Lung (tissue), 12 donors: Measurements from ENCODE around the gene GRID2. TPM values are rescaled to one million over a fixed set of nuclear protein-coding genes. Genes with fewer than 3 reads are reported as not detected.

ENCODE experiments used
- ATAC-seq: fragments of 200-7000 bp; cut with Tn5 transposase; one replicate; pipeline ENCODE4 v1.9.1; 2020; ENCODE audit warnings: moderate number of reproducible peaks; ENCODE audit not compliant: insufficient read depth, low FRiP score
- DNase-seq, 3 donors: peaks; one replicate each; pipeline ENCODE4 v3.0.0-alpha.2; 2013 to 2017
- H3K27ac ChIP-seq, 2 donors: one replicate each; pipeline ENCODE4 v1.5.1; 2013; ENCODE audit warnings: mild to moderate bottlenecking in 2 of 2, moderate library complexity in 2 of 2, control low read depth in 1 of 2, inconsistent platforms in 1 of 2, low read depth in 1 of 2, low read length in 1 of 2
- H3K27me3 ChIP-seq, 3 donors: one replicate each; pipeline ENCODE4 v1.5.1; 2013; ENCODE audit warnings: low read length in 2 of 3; ENCODE audit not compliant: control insufficient read depth in 3 of 3, insufficient read depth in 3 of 3
- H3K36me3 ChIP-seq, 4 donors: one replicate each; pipeline ENCODE4 v1.5.1; 2013; ENCODE audit warnings: low read length in 4 of 4, mild to moderate bottlenecking in 1 of 4, moderate library complexity in 1 of 4; ENCODE audit not compliant: control insufficient read depth in 4 of 4, insufficient read depth in 4 of 4
- H3K4me1 ChIP-seq, 5 donors: one replicate each; pipeline ENCODE4 v1.5.1; 2013; ENCODE audit warnings: low read length in 5 of 5, mild to moderate bottlenecking in 2 of 5, moderate library complexity in 1 of 5; ENCODE audit not compliant: control insufficient read depth in 5 of 5, insufficient read depth in 5 of 5
- H3K4me3 ChIP-seq: one replicate; pipeline ENCODE4 v1.5.1; 2013; ENCODE audit warnings: mild to moderate bottlenecking, control low read depth, moderate library complexity
- H3K9ac ChIP-seq, 2 donors: one replicate each; pipeline ENCODE4 v1.5.1; 2013; ENCODE audit warnings: low read length in 2 of 2, control low read depth in 1 of 2; ENCODE audit not compliant: insufficient read depth in 1 of 2
- H3K9me3 ChIP-seq, 4 donors: one replicate each; pipeline ENCODE4 v1.5.1; 2013; ENCODE audit warnings: low read length in 3 of 4, mild to moderate bottlenecking in 1 of 4, moderate library complexity in 1 of 4; ENCODE audit not compliant: control insufficient read depth in 4 of 4, insufficient read depth in 3 of 4
- WGBS, 2 donors: extraction: QIAGEN DNeasy Blood & Tissue Kit; methylation state at CpG; one replicate each; pipeline ENCODE4 v1.1.7; 2013; 5-methylcytosine and 5-hydroxymethylcytosine counted together
- polyA plus RNA-seq, 2 donors: library from polyadenylated mRNA; stranded (reverse); fragments of 200-250 nt; gene quantifications; one replicate each; pipeline ENCODE4 v1.2.1, GENCODE V29; 2013
- total RNA-seq, 2 donors: library from RNA; depleted of rRNA in 1 of 2; stranded (reverse); fragments of >200 nt in 1 of 2; gene quantifications; one replicate each; pipeline ENCODE4 v1.2.1, GENCODE V29; 2014 to 2021
- TF ChIP-seq, protein P1 (sequence below): IDR thresholded peaks from 2 replicates; pipeline ENCODE4 v1.5.1; 2012; ENCODE audit warnings: mild to moderate bottlenecking; ENCODE audit errors: control extremely low read depth, extremely low read depth
- donor health status: control.
- donor health status: control.
- donor health status: Bipolar disorder and iron deficiency.
- donor health status: healthy.
- donor health status: DM: yes; HTN: yes; CAD: no.

GRID2 gene
- total and polyA plus RNA-seq, 4 donors: 0.09 to 1.3 TPM; not detected in 2

DNA sequence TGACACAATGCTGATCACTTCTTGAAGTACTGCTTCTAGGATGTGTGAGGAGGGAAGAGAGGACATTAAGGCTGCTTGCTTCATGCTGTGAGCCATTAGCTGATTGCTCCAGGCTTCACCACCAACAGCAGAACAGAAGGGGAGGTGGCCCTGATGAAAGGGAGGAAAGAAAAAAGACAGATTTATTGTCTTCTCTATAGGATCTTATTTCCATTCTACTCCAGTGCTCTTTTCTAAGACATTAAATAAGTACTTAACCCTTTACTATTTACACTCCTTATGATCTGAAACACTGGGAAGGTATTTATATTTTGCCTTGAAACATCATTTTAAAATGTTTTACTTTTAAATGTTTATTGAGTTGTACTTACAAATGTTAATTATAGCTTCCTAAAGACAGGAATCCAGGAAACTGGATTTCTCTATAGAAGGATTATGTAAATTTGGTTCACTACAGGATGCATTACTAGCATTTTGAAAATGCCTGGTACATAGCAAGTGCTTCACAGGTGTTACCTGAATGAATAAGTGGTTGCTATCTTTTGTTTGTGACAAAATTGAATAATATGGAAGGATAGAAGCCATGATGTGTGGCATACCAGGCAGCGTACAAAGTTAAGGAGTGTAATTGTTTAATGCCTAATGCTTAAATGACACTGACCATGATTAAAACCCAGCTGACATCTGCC is 843.9 kb downstream of the GRID2 start:
- Histone ChIP-seq H3K9ac (no peak overlapping the region), H3K4me1 (no peaks in the 10 kb centered on the region), H3K36me3 (no peaks in the 10 kb centered on the region), H3K4me3 (no peak overlapping the region), H3K27me3 (no peaks in the 10 kb centered on the region), H3K27ac (no peak overlapping the region), H3K9me3 (no peaks in the 10 kb centered on the region)
- TF ChIP-seq, protein P1, sequence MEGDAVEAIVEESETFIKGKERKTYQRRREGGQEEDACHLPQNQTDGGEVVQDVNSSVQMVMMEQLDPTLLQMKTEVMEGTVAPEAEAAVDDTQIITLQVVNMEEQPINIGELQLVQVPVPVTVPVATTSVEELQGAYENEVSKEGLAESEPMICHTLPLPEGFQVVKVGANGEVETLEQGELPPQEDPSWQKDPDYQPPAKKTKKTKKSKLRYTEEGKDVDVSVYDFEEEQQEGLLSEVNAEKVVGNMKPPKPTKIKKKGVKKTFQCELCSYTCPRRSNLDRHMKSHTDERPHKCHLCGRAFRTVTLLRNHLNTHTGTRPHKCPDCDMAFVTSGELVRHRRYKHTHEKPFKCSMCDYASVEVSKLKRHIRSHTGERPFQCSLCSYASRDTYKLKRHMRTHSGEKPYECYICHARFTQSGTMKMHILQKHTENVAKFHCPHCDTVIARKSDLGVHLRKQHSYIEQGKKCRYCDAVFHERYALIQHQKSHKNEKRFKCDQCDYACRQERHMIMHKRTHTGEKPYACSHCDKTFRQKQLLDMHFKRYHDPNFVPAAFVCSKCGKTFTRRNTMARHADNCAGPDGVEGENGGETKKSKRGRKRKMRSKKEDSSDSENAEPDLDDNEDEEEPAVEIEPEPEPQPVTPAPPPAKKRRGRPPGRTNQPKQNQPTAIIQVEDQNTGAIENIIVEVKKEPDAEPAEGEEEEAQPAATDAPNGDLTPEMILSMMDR: no peak
- DNase-seq (no peak), ATAC-seq (no peak)
- WGBS, 2 donors: 92 to 100% methylated on average over 1 of the region's 1 CpG

- WGBS, 2 donors: 78 to 89% methylated on average over 2 of the region's 2 CpGs
- no peaks in the 10 kb centered on the region for H3K9me3 ChIP-seq
- H3K27ac ChIP-seq: no peak overlapping the region
- no peak overlapping the region for H3K4me3 ChIP-seq
- no peaks in the 10 kb centered on the region for H3K36me3 ChIP-seq
- no peaks in the 10 kb centered on the region for H3K27me3 ChIP-seq
- DNase-seq (no peak), ATAC-seq (no peak)
- H3K4me1 ChIP-seq: no peaks in the 10 kb centered on the region
- TF ChIP-seq, protein P1: no peak
- H3K9ac ChIP-seq: no peak overlapping the region
Measured at GRCh38 chr4:93152491-93152890, 848.7 kb downstream of the GRID2 start.

DNA sequence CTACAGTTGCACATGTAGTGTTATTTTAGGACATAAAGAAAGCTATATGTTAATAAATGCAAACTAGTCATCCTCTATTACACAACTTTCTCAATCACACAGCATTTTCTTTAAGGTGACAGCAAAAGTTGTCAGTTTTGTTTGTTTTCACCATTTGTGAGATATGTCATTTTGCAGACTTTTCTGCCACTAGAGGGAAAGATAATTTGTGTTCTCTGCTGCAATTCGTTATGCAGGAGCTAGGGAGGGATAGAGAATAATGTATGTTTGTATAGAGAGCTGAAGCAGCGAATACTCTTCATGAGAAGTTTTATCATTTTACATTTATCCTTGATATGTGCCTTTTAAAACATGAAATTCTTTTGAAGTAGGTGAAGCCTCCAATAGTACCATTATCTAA is 854.2 kb downstream of the GRID2 start:
- H3K9me3 ChIP-seq: no peaks in the 10 kb centered on the region
- H3K9ac ChIP-seq: no peak overlapping the region
- DNase-seq (peak in 2 of 3 donors; percentile 6 to 24), ATAC-seq (no peak)
- 62 to 64% methylated on average over 2 of the region's 2 CpGs for WGBS, 2 donors
- H3K36me3 ChIP-seq: no peaks in the 10 kb centered on the region
- no peak overlapping the region for H3K27ac ChIP-seq
- TF ChIP-seq, protein P1: no peak
- H3K4me1 ChIP-seq: no peaks in the 10 kb centered on the region
- H3K4me3 ChIP-seq: no peak overlapping the region
- H3K27me3 ChIP-seq: no peaks in the 10 kb centered on the region

DNA sequence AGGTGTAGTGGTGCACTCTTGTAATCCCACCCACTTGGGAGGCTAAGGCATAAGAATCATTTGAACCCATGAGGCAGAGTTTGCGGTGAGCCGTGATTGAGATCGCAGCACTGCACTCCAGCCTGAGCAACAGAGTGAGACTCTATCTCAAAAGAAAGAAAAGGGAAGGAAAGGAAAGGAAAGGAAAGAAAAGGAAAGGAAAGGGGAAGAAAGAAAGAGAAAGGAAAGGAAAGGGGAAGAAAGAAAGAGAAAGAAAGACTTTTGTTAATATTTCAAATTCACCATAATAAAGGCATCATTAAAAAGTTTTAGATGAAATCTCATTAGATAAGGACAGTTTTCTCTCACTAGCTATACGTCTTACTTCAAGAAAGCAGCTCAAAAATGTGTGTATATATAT is 864.3 kb downstream of the GRID2 start:
- no peaks in the 10 kb centered on the region for H3K27me3 ChIP-seq
- H3K27ac ChIP-seq: no peak overlapping the region
- TF ChIP-seq, protein P1: no peak
- H3K4me3 ChIP-seq: no peak overlapping the region
- 91 to 94% methylated on average over 4 of the region's 4 CpGs for WGBS, 2 donors
- H3K4me1 ChIP-seq: no peaks in the 10 kb centered on the region
- peaks cover 0 to 4% (median 0%) of the 10 kb centered on the region in 4 donors for H3K9me3 ChIP-seq
- DNase-seq: no peak
- no peak for ATAC-seq
- no peak overlapping the region for H3K9ac ChIP-seq
- no peaks in the 10 kb centered on the region for H3K36me3 ChIP-seq
